LNCAP (cell line): Measurements from ENCODE around the gene PRKG1.

Source experiments
- TF ChIP-seq, protein P1 (sequence below): fragments of 450-650 bp; IDR thresholded peaks from 2 replicates; pipeline ENCODE4 v1.5.1; 2017; ENCODE audit warnings: mild to moderate bottlenecking

Gene PRKG1

GRCh38 chr10:52250510-52250909, 1176.2 kb downstream of the PRKG1 start:
- TF ChIP-seq, protein P1, sequence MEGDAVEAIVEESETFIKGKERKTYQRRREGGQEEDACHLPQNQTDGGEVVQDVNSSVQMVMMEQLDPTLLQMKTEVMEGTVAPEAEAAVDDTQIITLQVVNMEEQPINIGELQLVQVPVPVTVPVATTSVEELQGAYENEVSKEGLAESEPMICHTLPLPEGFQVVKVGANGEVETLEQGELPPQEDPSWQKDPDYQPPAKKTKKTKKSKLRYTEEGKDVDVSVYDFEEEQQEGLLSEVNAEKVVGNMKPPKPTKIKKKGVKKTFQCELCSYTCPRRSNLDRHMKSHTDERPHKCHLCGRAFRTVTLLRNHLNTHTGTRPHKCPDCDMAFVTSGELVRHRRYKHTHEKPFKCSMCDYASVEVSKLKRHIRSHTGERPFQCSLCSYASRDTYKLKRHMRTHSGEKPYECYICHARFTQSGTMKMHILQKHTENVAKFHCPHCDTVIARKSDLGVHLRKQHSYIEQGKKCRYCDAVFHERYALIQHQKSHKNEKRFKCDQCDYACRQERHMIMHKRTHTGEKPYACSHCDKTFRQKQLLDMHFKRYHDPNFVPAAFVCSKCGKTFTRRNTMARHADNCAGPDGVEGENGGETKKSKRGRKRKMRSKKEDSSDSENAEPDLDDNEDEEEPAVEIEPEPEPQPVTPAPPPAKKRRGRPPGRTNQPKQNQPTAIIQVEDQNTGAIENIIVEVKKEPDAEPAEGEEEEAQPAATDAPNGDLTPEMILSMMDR = no peak

DNA sequence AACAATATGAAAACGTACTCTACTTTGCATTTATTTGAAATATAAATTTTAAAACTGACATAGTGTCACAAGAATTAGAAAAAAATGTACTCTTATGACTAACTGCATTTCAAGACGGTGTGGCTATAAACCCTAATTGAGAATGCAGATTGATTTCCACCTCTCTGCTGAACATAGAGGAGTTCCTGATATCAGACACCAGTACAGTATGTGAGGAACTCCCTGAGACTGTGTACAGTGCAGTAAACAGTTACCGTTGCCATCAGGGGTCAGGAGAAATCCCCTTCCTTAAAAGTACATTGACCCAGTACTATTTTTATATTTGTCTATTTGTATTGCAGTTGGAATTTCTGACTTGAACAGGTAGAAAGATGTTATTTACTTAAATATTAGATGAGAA, 1178.0 kb downstream of the PRKG1 start:
- TF ChIP-seq, protein P1 = no peak

DNA sequence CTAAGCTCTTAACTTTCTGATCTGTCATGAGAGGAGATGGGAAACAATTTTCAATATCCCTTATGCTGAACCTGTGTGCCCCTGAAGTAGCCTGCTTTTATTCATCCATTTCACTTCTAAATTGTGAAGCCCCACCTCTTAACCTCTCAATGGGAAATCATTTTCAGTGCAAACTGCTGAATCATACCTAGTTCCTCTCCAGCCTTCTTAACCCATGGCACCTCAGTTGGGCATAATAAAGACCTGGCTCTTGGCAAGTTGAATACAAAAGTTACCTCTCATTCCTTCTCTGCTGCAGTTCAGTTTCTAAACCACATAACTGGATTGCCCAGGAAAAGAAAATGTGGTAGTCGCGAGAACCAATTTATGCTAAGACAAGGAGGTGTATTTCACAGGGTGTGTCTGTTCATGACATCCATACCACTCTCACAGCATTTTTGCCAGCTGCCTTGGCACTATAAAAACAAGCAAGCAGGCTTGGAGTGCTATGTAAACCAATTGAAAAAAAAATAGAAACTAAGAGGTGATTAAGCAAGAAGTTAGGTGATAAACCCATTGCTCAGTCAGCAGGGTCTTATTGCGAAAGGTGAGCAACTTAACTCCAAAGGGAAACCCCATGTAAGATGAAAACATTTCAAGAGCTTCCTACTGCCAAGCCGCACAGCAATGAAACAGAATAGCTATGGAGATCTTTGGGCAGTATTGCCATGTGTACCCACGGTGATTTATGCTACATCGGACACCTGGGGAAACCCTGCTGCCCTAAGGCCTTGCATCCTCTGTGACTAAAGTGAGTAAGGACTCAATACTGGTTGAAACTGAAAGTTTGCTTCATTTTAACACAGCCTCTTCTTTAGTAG, 1182.8 kb downstream of the PRKG1 start:
- TF ChIP-seq, protein P1 = no peak

- TF ChIP-seq, protein P1 = no peak
Measured at GRCh38 chr10:52257692-52258075, 1183.4 kb downstream of the PRKG1 start.

DNA sequence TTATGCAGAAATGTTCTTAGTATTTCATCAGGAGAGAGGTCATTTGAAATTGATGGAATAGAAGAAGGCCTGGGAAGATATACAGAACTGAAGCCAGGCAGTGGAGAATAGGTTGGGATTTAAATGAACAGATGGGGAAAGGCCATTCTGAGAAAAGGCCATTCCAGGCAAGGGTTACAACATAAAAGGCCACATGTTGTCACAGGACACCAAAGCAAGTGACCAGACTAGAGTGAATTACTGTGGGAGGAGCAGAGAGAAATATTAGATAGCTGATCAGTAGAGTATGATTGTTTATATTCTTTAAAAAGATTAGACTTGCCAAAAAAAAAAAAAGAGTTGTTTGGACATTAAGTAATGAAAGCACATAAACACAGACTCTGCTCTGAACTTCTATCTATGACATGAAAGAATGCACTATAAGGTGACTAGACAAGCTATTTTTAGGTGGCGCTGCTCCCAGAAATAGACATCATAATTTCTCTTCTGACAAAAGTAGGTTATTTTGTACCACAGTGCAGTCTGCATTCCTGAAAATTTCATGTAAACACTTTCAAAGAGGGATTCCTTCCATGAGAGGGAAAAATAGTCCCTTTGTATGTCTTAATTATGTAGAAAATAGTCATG, 1184.6 kb downstream of the PRKG1 start:
- TF ChIP-seq, protein P1 = no peak

- TF ChIP-seq, protein P1 = no peak
Measured at GRCh38 chr10:52259426-52259812, 1185.1 kb downstream of the PRKG1 start.

GRCh38 chr10:52261362-52261761, 1187.1 kb downstream of the PRKG1 start:
- TF ChIP-seq, protein P1 = no peak
